Stomach smooth muscle (tissue), 2 donors: ENCODE data around the gene ABI1.

Experiments used
- H3K27ac ChIP-seq: one replicate; pipeline ENCODE4 v1.7.0; 2013; ENCODE audit warnings: mild to moderate bottlenecking, low read length, inconsistent platforms
- H3K27me3 ChIP-seq, 2 donors: one replicate each; pipeline ENCODE4 v1.7.0; 2013; ENCODE audit warnings: low read length in 2 of 2; ENCODE audit not compliant: insufficient read depth in 2 of 2, control insufficient read depth in 1 of 2
- H3K36me3 ChIP-seq, 2 donors: one replicate each; pipeline ENCODE4 v1.7.0; 2013; ENCODE audit warnings: low read length in 2 of 2; ENCODE audit not compliant: control insufficient read depth in 2 of 2, insufficient read depth in 2 of 2
- H3K4me1 ChIP-seq: one replicate; pipeline ENCODE4 v1.7.0; 2013; ENCODE audit warnings: low read length; ENCODE audit not compliant: control insufficient read depth, insufficient read depth
- H3K4me3 ChIP-seq, 2 donors: one replicate each; pipeline ENCODE4 v1.7.0; 2013; ENCODE audit warnings: low read length in 2 of 2
- H3K9ac ChIP-seq, 2 donors: one replicate each; pipeline ENCODE4 v1.7.0; 2013; ENCODE audit warnings: low read length in 2 of 2, mild to moderate bottlenecking in 1 of 2
- H3K9me3 ChIP-seq, 2 donors: one replicate each; pipeline ENCODE4 v1.7.0; 2013; ENCODE audit warnings: low read length in 2 of 2; ENCODE audit not compliant: control insufficient read depth in 2 of 2
- donor health status: healthy.
- donor health status: Pancreatic carcinoma.

ABI1 gene

DNA sequence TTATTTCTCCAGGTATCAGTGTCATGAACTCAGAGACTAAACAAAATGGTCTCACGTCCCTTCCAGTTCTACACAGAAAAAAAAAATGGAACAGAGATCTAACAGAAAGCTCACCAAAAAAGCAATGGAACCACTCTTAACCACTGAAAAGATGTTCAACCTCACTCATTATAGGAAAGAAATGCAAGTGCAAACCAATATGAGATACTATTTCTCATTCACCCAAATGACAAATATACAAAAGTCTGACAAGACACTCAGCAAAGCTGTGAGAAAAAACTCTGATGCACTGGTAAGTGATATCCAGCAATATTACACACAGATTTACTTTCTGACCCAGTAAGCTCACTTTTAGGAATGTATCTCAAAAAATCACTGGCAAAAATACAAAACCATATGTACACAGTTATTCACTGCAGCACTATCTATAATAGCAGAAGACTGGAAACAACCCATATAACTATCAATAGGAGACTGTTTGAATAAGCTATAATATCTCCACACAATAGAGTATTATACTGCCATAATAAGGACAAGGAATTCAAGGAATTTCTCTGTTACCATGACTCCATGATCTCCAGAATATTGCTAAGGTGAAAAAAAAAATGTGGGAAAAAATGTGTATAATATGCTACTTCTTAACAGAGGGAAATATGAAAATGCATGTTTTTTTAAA is 36.6 kb downstream of the ABI1 start:
- Histone ChIP-seq H3K9ac (no peak overlapping the region), H3K36me3 (no peaks in the 10 kb centered on the region), H3K4me1 (peaks cover 2% of the 10 kb centered on the region), H3K4me3 (no peak overlapping the region), H3K27ac (no peak overlapping the region), H3K27me3 (no peaks in the 10 kb centered on the region), H3K9me3 (no peaks in the 10 kb centered on the region)

DNA sequence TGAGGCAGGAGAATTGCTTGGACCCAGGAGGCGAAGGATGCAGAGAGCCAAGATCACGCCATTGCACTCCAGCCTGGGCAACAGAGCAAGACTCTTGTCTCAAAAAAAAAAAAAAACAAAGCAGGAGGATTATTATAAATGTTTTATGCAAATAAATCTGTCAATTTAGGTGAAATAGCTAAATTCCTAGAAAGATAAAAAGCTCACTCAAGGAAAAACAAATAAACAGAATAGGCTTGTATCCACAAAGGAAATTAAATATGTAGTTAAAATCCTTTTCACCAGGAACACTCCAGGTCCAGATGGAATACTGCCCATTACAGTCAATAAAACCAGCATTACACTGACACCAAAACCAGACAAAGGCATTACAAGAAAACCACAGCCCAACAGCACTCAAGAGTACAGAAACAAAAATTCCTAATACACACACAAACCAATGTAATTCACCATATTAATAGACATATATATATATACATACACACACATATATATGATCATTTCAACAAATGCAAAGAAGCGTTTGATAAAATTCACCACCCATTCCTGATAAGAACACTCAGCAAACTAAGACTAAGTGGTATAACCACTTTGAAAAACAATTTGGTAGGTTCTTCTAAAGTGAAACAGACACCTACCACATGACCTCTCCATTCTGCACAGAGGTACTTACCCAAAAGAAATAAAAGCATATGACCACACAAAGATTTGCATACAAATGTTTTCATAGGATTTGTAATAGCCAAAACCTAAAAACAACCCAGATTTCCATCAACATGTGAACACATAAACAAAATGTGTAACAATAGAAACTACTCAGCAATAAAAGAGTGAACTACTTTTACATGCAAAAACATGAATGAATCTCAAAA is 38.8 kb downstream of the ABI1 start:
- Histone ChIP-seq H3K9me3 (no peaks in the 10 kb centered on the region), H3K27me3 (no peaks in the 10 kb centered on the region), H3K36me3 (no peaks in the 10 kb centered on the region), H3K4me3 (no peak overlapping the region), H3K9ac (no peak overlapping the region), H3K4me1 (peaks cover 2% of the 10 kb centered on the region), H3K27ac (no peak overlapping the region)

DNA sequence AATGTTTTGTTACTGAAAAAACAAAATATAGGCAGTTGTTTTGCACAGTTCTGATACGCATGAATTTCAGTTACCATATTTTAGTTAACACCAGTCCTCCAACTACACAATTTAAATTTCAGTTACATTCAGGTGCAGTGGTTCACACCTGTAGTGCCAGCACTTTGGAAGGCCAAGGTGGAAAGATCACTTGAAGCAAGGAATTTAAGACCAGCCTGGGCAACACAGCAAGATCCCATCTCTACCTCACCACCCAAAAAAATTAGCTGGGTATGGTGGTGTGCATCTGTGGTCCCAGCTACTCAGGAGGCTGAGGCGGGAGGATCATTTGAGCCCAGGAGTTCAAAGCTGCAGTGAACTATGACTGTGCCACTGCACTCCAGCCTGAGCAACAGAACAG is 45.3 kb downstream of the ABI1 start:
- Histone ChIP-seq H3K4me3 (no peak overlapping the region), H3K27me3 (no peaks in the 10 kb centered on the region), H3K9me3 (no peaks in the 10 kb centered on the region), H3K9ac (no peak overlapping the region), H3K36me3 (no peaks in the 10 kb centered on the region), H3K27ac (no peak overlapping the region), H3K4me1 (no peaks in the 10 kb centered on the region)

DNA sequence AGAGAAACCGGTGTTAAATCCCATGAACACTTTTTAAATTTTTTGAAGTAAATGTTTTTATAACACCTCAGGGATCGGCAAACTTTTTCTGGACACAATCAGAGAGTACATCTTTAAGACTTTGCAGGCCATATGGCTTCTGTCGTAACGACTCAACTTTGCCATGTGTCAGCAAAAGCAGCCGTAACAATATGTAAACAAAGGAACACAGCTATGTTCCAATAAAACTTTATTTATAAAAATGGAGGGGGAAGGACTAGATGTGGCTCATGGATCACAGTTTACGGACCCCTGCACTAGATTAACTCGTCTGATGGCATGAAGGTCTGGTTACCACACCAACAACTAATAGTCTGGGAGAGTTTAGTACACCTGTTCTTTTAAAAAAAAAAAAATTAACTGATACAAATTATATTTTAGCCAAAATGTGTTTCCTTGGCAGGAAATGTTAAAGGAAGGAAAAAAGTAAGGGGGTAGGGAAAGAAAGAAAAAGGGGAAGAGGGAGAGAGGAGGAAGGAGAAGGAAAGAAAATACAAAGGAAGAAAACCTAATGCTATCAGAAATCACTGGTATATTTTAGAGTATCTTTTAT is 50.2 kb downstream of the ABI1 start:
- Histone ChIP-seq H3K27ac (no peak overlapping the region), H3K4me3 (no peak overlapping the region), H3K36me3 (no peaks in the 10 kb centered on the region), H3K9ac (no peak overlapping the region), H3K4me1 (no peaks in the 10 kb centered on the region), H3K9me3 (no peaks in the 10 kb centered on the region), H3K27me3 (no peaks in the 10 kb centered on the region)

DNA sequence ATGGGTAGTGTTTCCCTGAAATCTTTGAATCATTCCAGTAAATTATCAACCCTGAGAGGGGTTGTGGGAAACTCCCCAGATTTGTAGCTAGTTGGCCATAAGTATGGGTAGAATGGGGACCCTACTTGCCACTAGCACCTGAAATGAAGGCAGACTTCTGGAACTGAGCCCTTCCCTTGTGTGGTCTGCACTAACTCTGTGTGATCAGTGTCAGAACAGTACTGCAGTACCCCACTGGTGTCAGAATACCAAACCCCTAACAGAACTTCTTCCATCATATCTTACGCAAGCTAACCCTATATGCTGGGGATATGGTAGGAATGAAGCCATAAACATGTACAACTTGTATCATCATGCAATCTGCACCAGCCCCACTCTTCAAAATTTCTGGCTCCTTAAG is 50.8 kb downstream of the ABI1 start:
- H3K36me3 ChIP-seq, result no peaks in the 10 kb centered on the region
- H3K4me1 ChIP-seq, result no peaks in the 10 kb centered on the region
- no peak overlapping the region for H3K27ac ChIP-seq
- no peak overlapping the region for H3K4me3 ChIP-seq
- H3K27me3 ChIP-seq, result no peaks in the 10 kb centered on the region
- H3K9ac ChIP-seq, result no peak overlapping the region
- H3K9me3 ChIP-seq, result no peaks in the 10 kb centered on the region

DNA sequence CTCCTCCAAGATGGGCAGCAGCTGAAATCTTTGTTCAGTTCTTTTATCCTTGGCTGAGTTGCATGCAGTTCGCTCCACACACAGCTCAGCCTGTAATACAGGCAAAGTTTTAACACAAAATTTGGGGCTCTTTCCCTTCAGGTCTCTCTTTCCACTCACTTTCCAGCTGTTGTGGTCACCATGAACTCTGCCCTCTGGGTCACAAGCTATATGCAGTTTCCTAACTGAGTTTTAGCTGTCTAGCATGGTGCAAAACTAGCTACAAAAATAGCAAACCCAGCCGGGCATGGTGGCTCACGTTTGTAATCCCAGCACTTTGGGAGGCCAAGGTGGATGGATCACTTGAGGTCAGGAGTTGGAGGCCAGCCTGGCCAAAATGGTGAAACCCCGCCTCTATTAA is 53.2 kb downstream of the ABI1 start:
- no peaks in the 10 kb centered on the region for H3K36me3 ChIP-seq
- no peaks in the 10 kb centered on the region for H3K4me1 ChIP-seq
- H3K9me3 ChIP-seq, result no peaks in the 10 kb centered on the region
- no peak overlapping the region for H3K9ac ChIP-seq
- H3K27me3 ChIP-seq, result no peaks in the 10 kb centered on the region
- H3K4me3 ChIP-seq, result no peak overlapping the region
- H3K27ac ChIP-seq, result no peak overlapping the region

DNA sequence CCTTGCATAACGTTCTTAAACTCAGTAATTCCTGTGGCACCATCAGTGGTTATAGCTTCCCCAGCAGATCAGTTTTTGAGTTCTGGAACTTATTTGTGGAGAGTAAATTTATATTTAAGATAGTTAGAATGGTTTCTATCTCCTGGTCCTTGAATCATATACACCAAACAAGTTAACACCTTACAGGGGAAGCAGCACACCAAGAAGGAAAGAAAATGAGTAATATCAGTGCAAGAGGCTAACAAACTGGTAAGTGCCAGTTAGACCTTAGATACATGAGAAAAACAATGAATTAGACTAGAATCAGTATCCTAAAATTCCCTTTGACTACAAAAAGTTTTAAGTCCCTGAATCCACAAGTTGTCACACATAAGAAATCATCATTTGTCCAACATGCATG is 54.2 kb downstream of the ABI1 start:
- no peaks in the 10 kb centered on the region for H3K27me3 ChIP-seq
- no peaks in the 10 kb centered on the region for H3K9me3 ChIP-seq
- H3K9ac ChIP-seq, result no peak overlapping the region
- H3K36me3 ChIP-seq, result no peaks in the 10 kb centered on the region
- no peak overlapping the region for H3K4me3 ChIP-seq
- no peaks in the 10 kb centered on the region for H3K4me1 ChIP-seq
- H3K27ac ChIP-seq, result no peak overlapping the region

DNA sequence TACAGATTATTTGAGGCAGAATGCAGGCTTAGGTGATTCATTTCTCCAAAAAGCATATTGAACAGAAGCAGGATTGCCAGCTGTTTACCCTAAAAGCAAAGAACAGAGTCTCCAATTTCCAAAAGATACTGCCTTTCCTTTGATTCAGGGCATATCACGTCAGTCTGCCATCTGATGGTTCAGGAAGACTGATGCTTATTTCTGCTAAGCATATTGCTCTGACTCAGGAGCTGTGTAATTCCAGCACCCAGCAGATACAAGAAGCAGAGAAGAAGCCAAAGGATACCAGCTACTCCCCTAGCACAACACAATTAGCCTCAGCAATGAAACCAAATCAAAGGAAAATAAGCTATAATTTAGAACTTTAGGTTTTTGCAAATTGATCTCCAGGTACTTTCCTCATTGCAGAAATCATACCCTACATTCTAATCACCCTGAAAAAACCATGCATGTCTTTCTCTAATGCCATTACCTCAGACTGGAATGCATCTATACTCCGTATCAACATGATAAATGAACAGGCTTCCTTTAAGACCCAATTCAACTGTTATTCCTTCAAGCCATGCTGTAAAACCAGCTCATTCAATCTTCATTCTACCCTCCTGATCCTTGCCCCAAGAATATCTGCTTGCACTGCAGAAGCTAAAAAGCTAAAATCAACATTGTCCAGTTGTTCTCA is 55.1 kb downstream of the ABI1 start:
- H3K27ac ChIP-seq, result no peak overlapping the region
- no peak overlapping the region for H3K4me3 ChIP-seq
- H3K4me1 ChIP-seq, result no peaks in the 10 kb centered on the region
- H3K36me3 ChIP-seq, result no peaks in the 10 kb centered on the region
- no peaks in the 10 kb centered on the region for H3K9me3 ChIP-seq
- H3K27me3 ChIP-seq, result no peaks in the 10 kb centered on the region
- H3K9ac ChIP-seq, result no peak overlapping the region

DNA sequence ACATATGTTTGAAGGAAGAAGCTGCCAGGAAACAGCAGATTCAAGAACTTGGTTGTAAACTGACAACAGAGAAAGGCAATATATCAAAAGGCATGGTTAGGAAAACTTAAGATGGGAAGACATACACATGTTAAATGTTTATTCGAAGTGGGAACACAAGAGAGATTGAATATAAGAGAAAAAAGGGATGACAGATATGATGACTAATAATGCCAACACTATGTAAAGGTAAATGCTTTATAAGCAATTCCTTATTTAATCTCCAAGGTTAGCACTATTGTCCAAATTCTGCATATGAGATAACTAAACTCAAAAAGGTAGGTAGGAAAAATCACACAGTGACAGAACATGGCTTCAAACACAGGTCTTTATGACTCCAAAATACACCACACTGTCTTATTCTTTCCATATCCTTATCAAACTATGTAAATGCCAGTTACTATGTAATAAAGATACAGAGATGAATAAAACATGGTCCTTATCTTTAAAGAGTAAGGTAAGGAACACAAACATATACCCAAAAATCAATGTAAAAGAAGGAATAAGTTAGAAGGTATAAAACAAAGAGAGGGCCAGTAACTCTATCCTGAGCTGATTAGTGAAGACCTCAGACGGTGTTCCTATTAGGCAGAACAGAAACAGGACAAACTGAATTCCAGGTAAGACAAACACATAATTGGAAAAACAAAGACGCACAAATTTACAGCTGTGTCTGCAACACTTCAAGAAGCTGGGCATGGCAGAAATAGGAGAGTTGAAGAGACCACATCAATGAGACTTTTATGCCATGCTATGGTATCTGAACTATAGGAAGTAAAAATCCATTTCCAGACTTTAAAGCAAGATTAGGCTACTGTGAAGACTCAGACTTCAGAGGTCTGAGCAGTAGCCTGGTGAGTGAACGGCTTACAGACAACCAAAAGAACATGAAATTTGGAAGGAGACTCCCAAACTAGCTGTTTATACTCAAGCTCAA is 56.1 kb downstream of the ABI1 start:
- Histone ChIP-seq H3K27ac (no peak overlapping the region), H3K9me3 (no peaks in the 10 kb centered on the region), H3K9ac (no peak overlapping the region), H3K36me3 (no peaks in the 10 kb centered on the region), H3K4me1 (no peaks in the 10 kb centered on the region), H3K4me3 (no peak overlapping the region), H3K27me3 (no peaks in the 10 kb centered on the region)

DNA sequence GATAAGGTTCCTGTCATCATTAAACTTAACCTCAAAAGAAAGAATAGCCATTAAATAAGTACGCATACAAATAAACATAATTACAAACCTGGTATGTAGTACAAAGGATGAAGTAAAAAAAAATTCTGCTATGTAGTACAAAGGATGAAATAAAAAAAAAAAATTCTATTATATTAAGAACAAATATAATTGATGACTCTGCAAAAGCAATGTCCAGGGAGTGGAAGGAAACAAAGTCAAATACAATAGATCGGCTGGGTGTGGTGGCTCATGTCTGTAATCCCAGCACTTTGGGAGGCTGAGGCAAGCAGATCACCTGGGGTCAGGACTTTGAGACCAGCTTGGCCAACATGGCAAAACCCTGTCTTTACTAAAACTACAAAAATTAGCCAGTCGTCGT is 56.9 kb downstream of the ABI1 start:
- no peaks in the 10 kb centered on the region for H3K4me1 ChIP-seq

More for the DNA sequence above, 56.9 kb downstream of the ABI1 start:
- no peak overlapping the region for H3K4me3 ChIP-seq
- H3K9me3 ChIP-seq, result no peaks in the 10 kb centered on the region
- no peaks in the 10 kb centered on the region for H3K27me3 ChIP-seq
- H3K9ac ChIP-seq, result no peak overlapping the region
- H3K27ac ChIP-seq, result no peak overlapping the region
- no peaks in the 10 kb centered on the region for H3K36me3 ChIP-seq
